Stimulated activated CD4-positive, alpha-beta T cell treated with anti-CD3 and anti-CD28 coated beads, Interleukin-12 subunit alpha, Interleukin-12 subunit beta, amount 100 ng/mL, for 48 hours (primary cell): ENCODE data around the gene WWOX.

Source experiments
- DNase-seq, 3 donors: peaks; one replicate each; pipeline ENCODE4 v3.0.0-alpha.2; 2020; ENCODE audit warnings: low read depth in 2 of 3, low spot score in 1 of 3

WWOX gene

DNA sequence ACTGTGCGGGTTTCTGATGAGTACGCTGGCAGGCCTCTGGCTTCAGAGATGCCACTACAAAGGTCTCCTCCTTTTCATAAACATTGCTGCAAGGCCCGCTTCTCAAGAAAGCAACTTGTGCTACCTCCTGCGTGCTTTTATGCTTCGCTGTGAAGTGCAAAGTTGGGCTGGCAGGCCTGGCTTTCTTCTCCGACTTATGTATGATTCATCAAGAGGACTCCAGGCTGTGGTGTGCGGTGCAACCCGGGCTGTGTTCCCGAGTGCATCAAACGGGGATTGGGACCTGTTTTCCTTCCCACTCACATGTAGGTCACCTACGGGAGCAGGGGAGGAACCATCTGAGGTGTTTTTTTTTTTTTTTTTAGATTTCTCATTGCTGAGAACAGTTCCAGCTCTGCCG lies 534.1 kb downstream of the WWOX start:
- DNase-seq = no peak

GRCh38 chr16:78635807-78636206 lies 536.4 kb downstream of the WWOX start:
- no peak for DNase-seq

- no peak for DNase-seq
Measured at GRCh38 chr16:78638371-78638770, 538.9 kb downstream of the WWOX start.

DNA sequence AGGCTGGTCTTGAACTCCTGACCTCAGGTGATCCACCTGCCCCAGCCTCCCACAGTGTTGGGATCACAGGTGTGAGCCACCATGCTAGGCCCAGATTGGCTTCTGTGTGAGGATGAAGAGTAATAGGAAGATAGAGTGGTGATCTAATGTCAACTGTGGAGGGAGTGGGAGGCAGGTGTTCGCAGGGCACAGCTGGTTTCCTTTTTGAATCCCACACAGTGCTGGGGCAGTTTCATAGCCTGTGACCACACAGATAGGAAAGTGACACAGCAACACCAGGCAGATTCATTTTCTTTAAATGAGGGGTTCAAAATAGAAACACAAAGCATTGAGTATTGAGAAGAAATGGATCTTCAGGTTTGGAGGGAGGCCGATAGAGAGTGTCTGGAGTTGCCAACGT lies 540.3 kb downstream of the WWOX start:
- peak in 1 of 3 donors; percentile 3 for DNase-seq

DNA sequence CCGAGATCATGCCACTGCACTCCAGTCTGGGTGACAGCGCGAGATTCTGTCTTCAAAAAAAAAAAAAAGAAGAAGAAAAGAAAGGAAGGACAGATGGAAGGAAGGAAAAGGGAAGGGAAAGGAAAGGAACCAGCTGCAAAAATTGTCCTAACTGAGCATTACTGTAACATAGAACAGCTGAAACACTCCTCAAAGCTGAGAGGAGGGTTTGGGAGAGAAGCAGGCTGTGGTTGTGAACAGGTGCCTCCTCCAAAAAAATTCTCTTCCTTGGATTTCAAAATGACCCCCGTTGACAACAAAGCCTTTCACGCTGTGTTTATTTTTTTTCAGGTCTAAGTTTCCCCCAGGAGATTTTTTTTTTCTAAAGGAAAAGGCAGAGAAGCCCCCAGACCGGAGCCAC lies 541.4 kb downstream of the WWOX start:
- no peak for DNase-seq

- DNase-seq = no peak
Measured at GRCh38 chr16:78641433-78641832, 542.0 kb downstream of the WWOX start.

DNA sequence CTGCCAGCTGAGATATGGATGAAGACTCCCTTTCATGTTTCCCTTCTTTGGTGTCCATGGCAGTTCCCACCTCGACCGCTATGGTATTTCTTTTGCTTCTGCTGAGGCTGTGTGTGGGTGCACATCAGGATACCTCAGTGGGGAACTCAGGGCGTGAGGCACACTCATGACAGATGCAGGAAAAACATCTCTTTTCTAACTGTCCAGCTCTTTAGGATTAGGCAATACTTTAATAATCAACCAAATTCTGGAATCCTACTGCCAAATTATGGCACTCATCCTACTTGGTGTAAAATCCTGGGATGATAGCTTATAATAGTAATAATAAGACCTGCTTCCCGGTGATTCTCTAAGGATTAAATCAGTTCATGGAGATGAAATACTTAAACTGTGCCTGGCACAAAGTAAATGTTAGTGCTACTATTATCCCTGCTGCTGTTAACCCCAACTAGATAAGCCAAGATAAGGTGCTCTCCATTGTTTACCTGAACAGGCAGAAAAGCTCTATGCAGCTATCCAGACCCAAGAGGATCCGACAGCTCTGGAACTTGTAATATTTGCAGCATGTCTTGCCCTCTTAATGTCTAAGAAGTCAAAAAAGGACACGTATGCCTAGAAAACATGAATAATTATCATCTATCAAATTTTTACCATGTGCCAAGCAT lies 543.3 kb downstream of the WWOX start:
- DNase-seq = no peak

GRCh38 chr16:78645657-78646056 lies 546.2 kb downstream of the WWOX start:
- DNase-seq = no peak

DNA sequence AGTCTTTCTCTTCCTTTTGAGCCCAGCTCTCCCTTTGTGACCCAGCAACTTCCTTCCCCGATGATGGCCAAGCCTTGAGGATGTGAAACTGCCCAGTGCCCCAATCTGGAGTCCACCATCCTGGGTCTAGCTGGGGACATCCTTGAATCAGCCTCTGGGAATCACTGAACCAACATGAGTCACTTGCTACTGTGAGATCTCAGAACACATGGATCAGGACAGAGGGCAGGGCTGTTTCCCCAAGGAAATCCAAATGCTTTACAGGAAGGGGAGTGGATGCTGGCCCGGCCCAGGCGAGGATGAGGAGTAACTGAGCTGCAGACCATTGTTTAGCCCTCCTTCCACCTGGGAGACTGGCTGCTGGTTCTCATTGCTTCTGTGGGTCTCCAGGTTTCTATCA lies 547.6 kb downstream of the WWOX start:
- DNase-seq = no peak

DNA sequence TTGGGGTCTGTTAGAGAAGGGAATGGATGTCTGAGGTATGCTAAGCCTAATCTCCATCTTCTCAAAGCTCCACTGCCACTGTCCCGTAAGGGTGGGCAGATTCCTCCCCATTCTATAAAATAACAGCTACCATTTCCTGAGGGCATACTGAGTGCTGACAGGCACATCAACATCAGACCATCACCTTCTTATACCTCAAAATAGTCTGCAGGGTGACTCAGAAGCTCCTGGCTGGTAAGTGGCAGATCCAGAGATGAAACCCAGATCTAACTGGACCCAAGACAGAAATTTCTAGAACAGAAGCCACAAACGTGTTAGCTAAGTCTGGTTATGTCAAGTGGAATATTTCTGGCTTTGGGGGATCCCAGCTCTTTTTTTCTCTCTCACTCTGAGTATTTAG lies 548.0 kb downstream of the WWOX start:
- no peak for DNase-seq

DNA sequence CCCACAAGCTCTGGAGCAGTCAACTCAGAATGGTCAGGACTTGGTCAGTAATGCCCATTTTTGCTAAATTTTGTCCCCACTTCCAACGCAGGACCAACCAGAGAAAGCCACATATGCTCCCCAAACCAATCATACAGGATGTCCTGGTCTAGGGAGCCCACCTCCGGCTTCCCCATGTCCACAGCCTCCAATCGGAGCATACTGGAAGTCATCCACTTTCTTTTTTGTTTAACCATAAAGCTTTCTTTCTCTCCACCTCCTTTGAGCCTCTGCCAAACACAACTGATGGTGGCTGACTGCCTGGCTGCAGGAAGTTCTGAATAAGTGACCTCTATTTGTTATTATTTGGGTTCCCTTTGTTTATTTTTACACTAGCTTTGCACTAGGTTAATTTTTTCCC lies 549.1 kb downstream of the WWOX start:
- no peak for DNase-seq

DNA sequence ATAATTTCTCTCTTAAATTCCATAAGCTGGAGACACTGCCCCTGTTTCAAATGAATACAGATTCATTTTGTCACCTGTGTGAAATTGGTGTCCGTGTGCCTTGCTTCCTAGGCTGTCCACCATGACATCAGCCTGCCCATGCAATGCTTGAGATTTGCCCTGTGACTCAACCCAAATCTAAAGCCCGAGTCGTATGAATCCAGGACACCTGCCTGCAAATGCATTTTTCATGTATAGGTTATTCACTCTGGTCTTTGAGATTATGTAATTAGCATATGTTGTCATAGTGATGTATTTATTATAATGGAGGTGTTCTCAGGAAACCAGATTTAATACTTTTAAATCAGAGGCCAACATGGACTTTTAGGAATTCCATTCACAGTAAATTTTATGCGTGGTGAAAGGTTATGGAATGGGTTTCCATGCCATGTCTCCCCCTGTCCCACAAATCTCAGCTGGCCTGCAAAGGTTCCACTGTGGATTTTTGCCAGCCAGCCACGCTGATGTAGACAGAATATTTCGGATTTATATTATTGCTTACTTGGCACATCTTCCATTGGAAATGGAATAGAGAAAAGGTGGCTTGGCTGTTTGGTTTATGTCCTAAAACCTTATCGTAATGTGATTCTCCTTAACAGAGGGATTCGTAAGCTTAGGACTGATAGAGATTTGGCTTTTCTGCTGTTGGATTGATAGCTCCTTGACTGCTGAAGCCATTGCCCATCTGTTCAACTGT lies 551.1 kb downstream of the WWOX start:
- no peak for DNase-seq

GRCh38 chr16:78654929-78655328 lies 555.5 kb downstream of the WWOX start:
- DNase-seq = no peak

- no peak for DNase-seq
Measured at GRCh38 chr16:78655331-78656113, 556.1 kb downstream of the WWOX start.

DNA sequence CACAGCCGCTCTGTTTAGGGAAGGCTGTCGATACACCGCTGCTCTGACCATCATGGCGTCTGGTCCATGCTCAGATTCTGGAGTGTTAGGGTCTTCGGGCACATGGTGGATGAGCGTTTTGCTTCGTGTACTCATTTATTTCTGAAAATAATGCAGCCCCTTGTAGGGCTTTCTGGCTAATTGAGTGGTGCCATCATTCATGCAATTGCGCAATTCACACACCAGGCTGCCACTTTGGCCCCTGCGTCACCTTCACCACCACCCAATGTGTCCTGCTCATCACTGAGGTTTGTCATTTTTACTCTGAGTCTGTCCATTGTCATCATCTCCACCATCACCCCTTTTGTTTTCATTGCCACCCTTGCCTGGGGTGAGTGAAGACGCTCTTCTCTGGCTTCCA lies 557.4 kb downstream of the WWOX start:
- DNase-seq = no peak

DNA sequence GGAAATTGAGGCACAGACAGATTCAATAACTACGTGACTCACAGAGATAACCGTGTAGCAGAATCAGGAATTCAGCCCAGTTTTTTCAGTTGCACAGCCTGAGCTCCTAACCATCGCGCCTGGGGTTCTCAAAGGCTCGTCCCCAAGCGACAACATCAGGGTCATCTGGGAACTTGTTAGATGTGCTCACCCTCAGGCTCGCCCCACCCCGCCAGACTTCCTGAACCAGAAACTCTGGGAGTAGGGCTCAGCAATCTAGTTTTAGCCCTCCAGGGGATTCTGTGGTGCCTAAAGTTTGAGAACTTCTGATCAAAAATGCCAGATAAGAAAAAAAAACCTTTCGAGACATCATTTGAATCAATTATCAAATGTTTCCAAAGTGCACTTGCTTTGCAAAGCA lies 559.8 kb downstream of the WWOX start:
- DNase-seq = no peak

DNA sequence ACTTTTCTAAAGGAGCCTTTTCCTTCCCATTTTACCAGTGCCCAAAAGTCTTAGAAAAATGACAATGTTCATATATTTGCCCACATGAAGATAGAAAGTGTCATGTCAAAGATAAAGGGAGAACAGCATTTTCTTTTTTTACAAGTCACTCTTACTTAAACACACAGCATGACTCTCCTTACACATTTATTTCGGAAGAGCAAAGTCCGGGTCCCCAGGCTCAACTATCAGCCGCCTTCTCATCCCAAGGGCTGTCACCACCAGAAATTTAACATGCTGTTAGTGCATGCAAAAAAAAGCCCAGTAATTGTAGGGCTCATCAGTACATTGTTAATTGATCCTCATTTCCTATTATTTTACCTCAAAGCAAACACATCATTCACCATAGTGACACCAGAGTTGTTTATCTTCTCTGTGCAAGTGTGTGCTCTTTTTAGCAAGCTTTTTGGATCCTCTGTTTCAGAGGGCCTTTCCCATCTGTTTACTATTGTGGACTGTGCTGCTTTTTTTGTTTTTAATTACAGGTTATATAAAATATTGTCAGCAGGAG lies 560.3 kb downstream of the WWOX start:
- no peak for DNase-seq

DNA sequence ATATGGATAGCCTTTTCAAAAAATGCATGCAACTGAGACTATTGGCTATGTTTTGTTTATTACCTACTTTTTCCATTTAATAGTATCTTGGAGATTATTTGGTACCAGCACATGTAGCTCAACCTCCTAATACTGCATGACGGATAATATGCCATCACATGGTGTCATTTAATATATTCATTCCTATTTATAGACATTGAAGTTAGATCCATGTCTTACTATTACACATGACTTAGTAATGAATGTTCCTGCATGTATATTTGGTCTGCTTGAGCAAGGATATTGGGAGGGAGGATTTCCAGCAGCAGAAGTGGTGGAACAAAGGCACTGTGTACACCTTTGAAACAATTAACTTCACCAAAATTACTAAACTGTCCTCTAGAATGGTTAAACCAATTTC lies 561.3 kb downstream of the WWOX start:
- DNase-seq = no peak

- DNase-seq = no peak
Measured at GRCh38 chr16:78663690-78664089, 564.2 kb downstream of the WWOX start.

GRCh38 chr16:78664811-78665772 lies 565.6 kb downstream of the WWOX start:
- DNase-seq = no peak

DNA sequence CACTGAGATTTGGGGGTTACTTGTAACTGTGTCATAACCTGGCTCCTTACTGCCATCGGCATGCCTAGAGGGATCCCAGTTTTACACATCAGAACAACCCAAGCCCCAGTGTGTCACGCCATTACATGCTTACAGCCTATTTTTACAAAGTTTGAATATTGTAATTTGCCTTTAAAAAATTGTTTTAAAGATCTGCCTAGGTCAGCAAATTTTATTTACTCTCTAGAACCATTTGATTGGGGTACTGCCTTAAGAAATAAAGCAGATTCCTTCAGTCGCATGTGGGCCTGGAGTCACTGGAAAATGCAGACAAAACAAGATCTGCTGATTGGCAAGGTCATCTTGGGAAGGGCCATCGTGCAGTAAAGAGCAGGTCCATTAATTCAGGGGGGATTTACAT lies 566.9 kb downstream of the WWOX start:
- no peak for DNase-seq
